HG02840 (cell line): Measurements from ENCODE around the gene NTF3.

Experiments used
- ATAC-seq: cut with Tn5 transposase; IDR thresholded peaks from one replicate; pipeline ENCODE4 v1.9.1; 2021; ENCODE audit warnings: mild to moderate bottlenecking, moderate library complexity, moderate number of reproducible peaks; ENCODE audit not compliant: unreplicated experiment, low FRiP score

NTF3 gene

GRCh38 chr12:5484426-5484825 lies 52.5 kb downstream of the NTF3 start:
- ATAC-seq = no peak

GRCh38 chr12:5485454-5485853 lies 53.5 kb downstream of the NTF3 start:
- no peak for ATAC-seq

GRCh38 chr12:5487076-5487475 lies 55.2 kb downstream of the NTF3 start:
- no peak for ATAC-seq

- ATAC-seq = no peak
Observed at GRCh38 chr12:5487948-5488625, 56.2 kb downstream of the NTF3 start.

- ATAC-seq = no peak
Observed at GRCh38 chr12:5488626-5488955, 56.7 kb downstream of the NTF3 start.

GRCh38 chr12:5489017-5489416 lies 57.1 kb downstream of the NTF3 start:
- no peak for ATAC-seq

GRCh38 chr12:5489760-5490406 lies 58.0 kb downstream of the NTF3 start:
- ATAC-seq = no peak

GRCh38 chr12:5492562-5492961 lies 60.7 kb downstream of the NTF3 start:
- ATAC-seq = no peak

- ATAC-seq = no peak
Observed at GRCh38 chr12:5493018-5493417, 61.1 kb downstream of the NTF3 start.

- ATAC-seq = no peak
Observed at GRCh38 chr12:5494343-5494742, 62.4 kb downstream of the NTF3 start.

GRCh38 chr12:5497329-5498053 lies 65.6 kb downstream of the NTF3 start:
- no peak for ATAC-seq

- ATAC-seq = no peak
Observed at GRCh38 chr12:5498076-5498475, 66.2 kb downstream of the NTF3 start.

GRCh38 chr12:5498806-5499205 lies 66.9 kb downstream of the NTF3 start:
- ATAC-seq = no peak

- no peak for ATAC-seq
Observed at GRCh38 chr12:5499566-5500330, 67.8 kb downstream of the NTF3 start.

GRCh38 chr12:5500331-5500659 lies 68.4 kb downstream of the NTF3 start:
- no peak for ATAC-seq

- no peak for ATAC-seq
Observed at GRCh38 chr12:5503774-5504173, 71.9 kb downstream of the NTF3 start.

- no peak for ATAC-seq
Observed at GRCh38 chr12:5505116-5505515, 73.2 kb downstream of the NTF3 start.

GRCh38 chr12:5505751-5506150 lies 73.8 kb downstream of the NTF3 start:
- no peak for ATAC-seq

- no peak for ATAC-seq
Observed at GRCh38 chr12:5506295-5506694, 74.4 kb downstream of the NTF3 start.

GRCh38 chr12:5506821-5507231 lies 74.9 kb downstream of the NTF3 start:
- no peak for ATAC-seq

GRCh38 chr12:5507401-5507935 lies 75.6 kb downstream of the NTF3 start:
- ATAC-seq = no peak
